Activated CD8-positive, alpha-beta T cell treated with anti-CD3 and anti-CD28 coated beads, Interleukin-2, amount 10 ng/mL, durations not matched to agents 7 days and 5 days (primary cell): ENCODE measurements around the gene CASZ1. TPM values are rescaled to one million over a fixed set of nuclear protein-coding genes. Genes with fewer than 3 reads are reported as not detected.

Source experiments
- ATAC-seq: fragments of 150-1000 bp; cut with Tn5 transposase; one replicate; pipeline ENCODE4 v1.10.0; 2021; ENCODE audit warnings: moderate library complexity
- CTCF ChIA-PET: fragments of 350-600 bp; sonication (Branson Sonifier 250); formaldehyde crosslinking; loops from one replicate; lab custom pipeline; 2021; ENCODE audit warnings: antibody characterized with exemption; lab: Charles Lee
- POLR2A ChIA-PET: fragments of 350-600 bp; sonication (Branson Sonifier 250); formaldehyde crosslinking; loops from one replicate; lab custom pipeline; 2021; ENCODE audit warnings: antibody characterized with exemption; lab: Charles Lee
- DNase-seq: peaks from one replicate; pipeline ENCODE4 v3.0.0-alpha.2; 2020
- H3K27ac Mint-ChIP-seq: one replicate; pipeline ENCODE4 v1.8.0; 2021; ENCODE audit warnings: mild to moderate bottlenecking, mixed read lengths
- H3K27me3 Mint-ChIP-seq: one replicate; pipeline ENCODE4 v1.8.0; 2021; ENCODE audit warnings: low read depth, mixed read lengths
- H3K36me3 Mint-ChIP-seq: one replicate; pipeline ENCODE4 v1.8.0; 2021; ENCODE audit warnings: low read depth, mixed read lengths
- H3K4me1 Mint-ChIP-seq: one replicate; pipeline ENCODE4 v1.8.0; 2021; ENCODE audit warnings: low read depth, mixed read lengths
- H3K4me3 Mint-ChIP-seq: one replicate; pipeline ENCODE4 v1.8.0; 2021; ENCODE audit warnings: mild to moderate bottlenecking, mixed read lengths
- H3K9me3 Mint-ChIP-seq: one replicate; pipeline ENCODE4 v1.8.0; 2022; ENCODE audit warnings: mixed read lengths; ENCODE audit not compliant: insufficient read depth
- total RNA-seq, 2 experiments: library from RNA; stranded (reverse); gene quantifications; one replicate each; pipeline ENCODE4 v1.2.3, GENCODE V29; 2021

The CASZ1 gene
- total RNA-seq, 2 experiments from 2014 or later: 9.9 to 10.2 TPM

DNA sequence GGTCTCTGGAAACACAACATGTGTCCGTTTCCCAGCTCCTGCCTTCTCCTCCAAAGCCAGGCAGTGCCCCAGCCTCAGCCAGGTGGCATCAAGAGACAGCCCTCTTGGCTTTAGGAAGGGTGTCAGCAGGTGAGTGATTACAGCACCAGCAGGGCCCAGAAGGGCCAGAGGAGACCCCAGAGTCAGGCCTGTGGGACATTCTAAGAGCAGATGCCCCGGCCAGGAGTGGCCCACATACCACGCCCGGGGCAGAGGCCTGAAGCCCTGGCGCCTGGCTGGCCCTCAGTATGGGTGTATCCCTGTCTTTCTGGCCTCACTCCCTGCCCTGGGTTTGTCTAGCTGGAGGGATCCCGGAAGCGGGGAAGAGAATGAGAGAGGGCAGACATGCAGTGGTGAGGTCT is 109.2 kb downstream of the CASZ1 start:
- H3K27me3 Mint-ChIP-seq: no peaks in the 10 kb centered on the region
- ATAC-seq: no peak

GRCh38 chr1:10686404-10687040 is 109.9 kb downstream of the CASZ1 start:
- ChIA-PET CTCF (no interaction called here), POLR2A (interaction anchor here (0.6 kb wide), 1 partner anchor 326 kb away, joined by 3 read pairs; no protein-coding TSS in a partner anchor)
- no peak for DNase-seq
- H3K36me3 Mint-ChIP-seq: no peaks in the 10 kb centered on the region
- H3K4me3 Mint-ChIP-seq: no peak overlapping the region
- H3K4me1 Mint-ChIP-seq: no peaks in the 10 kb centered on the region
- H3K27ac Mint-ChIP-seq: no peak overlapping the region
- no peaks in the 10 kb centered on the region for H3K27me3 Mint-ChIP-seq
- ATAC-seq: no peak
- no peaks in the 10 kb centered on the region for H3K9me3 Mint-ChIP-seq

More for the DNA sequence above, 109.2 kb downstream of the CASZ1 start:
- H3K4me1 Mint-ChIP-seq: peaks cover under 1% of the 10 kb centered on the region
- ChIA-PET CTCF (no interaction called here), POLR2A (no interaction called here)
- H3K27ac Mint-ChIP-seq: no peak overlapping the region
- no peak for DNase-seq
- H3K9me3 Mint-ChIP-seq: no peaks in the 10 kb centered on the region
- no peaks in the 10 kb centered on the region for H3K36me3 Mint-ChIP-seq
- no peak overlapping the region for H3K4me3 Mint-ChIP-seq

DNA sequence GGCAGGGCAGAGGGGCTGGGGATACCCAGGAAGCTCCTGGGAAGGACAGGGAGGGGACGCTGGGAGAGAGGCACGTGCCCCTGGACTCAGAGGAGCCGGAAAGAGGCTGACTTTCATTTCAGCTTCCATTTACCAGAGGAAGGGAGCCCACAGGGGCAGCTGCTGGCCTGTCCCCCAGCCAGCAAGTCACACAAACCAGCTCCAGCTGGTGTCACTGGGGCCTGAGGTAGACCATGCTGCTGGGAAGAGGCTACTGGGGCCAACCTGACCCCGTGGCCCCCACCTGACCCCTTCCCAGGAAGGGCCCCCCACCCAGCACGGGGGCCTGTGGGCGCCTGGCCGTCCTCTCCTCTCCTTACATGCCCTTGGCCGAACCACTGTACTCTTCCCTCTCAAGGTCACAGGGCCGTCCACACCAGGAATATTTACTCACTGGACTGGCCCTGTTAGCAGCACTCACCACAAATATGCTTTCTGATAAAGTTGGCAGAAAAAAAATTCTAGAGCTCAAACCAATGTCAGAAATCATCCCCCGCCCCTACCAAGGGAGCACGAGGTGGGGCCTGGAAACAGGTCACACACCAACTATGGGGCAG is 110.5 kb downstream of the CASZ1 start:
- H3K27me3 Mint-ChIP-seq: no peaks in the 10 kb centered on the region
- no peaks in the 10 kb centered on the region for H3K9me3 Mint-ChIP-seq
- DNase-seq: no peak
- no peak for ATAC-seq
- CTCF ChIA-PET: no interaction called here
- POLR2A ChIA-PET: no interaction called here
- no peak overlapping the region for H3K27ac Mint-ChIP-seq
- no peaks in the 10 kb centered on the region for H3K4me1 Mint-ChIP-seq
- no peaks in the 10 kb centered on the region for H3K36me3 Mint-ChIP-seq
- H3K4me3 Mint-ChIP-seq: no peak overlapping the region

DNA sequence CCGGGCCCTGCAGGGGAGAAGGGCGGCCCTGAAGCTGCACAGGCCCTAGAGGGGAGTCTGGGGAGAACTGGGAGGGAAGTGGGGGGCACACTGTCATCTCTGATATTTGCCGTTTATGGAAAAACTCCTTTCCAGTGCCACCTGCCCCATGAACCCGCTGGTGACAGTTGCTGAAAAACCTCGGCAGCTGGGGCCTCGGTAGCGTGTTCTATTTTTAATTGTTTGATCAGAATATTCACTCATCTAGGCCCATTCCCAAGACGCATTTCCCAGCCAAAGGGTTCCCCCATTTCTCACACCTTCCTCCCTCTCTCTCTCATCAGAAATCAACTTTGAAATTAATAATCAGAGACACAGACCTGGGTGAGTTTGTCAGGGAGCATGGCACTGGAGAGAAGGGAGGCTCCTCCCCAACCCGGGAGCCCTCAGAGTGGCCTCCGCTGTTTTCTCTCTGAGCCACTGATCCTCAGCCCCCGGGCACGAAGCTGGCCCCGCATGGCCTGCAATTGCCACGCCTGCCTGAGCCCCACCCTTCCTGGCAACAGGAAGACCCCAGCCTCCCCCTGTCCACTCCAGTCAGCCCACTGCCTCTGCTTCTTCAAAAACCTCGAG is 111.1 kb downstream of the CASZ1 start:
- DNase-seq (no peak), ATAC-seq (no peak)
- ChIA-PET POLR2A (no interaction called here), CTCF (no interaction called here)
- Mint-ChIP-seq H3K4me3 (no peak overlapping the region), H3K36me3 (no peaks in the 10 kb centered on the region), H3K4me1 (no peaks in the 10 kb centered on the region), H3K27ac (no peak overlapping the region), H3K9me3 (no peaks in the 10 kb centered on the region), H3K27me3 (no peaks in the 10 kb centered on the region)

- Mint-ChIP-seq H3K9me3 (no peaks in the 10 kb centered on the region), H3K4me1 (no peaks in the 10 kb centered on the region), H3K4me3 (no peak overlapping the region), H3K36me3 (no peaks in the 10 kb centered on the region), H3K27ac (no peak overlapping the region), H3K27me3 (no peaks in the 10 kb centered on the region)
- ChIA-PET CTCF (interaction anchor here (1.8 kb wide), 1 partner anchor 189 kb away, joined by 5 read pairs; no protein-coding TSS in a partner anchor), POLR2A (no interaction called here)
- DNase-seq (no peak), ATAC-seq (no peak)
These were observed 112.2 kb downstream of the CASZ1 start for GRCh38 chr1:10684221-10684620.

DNA sequence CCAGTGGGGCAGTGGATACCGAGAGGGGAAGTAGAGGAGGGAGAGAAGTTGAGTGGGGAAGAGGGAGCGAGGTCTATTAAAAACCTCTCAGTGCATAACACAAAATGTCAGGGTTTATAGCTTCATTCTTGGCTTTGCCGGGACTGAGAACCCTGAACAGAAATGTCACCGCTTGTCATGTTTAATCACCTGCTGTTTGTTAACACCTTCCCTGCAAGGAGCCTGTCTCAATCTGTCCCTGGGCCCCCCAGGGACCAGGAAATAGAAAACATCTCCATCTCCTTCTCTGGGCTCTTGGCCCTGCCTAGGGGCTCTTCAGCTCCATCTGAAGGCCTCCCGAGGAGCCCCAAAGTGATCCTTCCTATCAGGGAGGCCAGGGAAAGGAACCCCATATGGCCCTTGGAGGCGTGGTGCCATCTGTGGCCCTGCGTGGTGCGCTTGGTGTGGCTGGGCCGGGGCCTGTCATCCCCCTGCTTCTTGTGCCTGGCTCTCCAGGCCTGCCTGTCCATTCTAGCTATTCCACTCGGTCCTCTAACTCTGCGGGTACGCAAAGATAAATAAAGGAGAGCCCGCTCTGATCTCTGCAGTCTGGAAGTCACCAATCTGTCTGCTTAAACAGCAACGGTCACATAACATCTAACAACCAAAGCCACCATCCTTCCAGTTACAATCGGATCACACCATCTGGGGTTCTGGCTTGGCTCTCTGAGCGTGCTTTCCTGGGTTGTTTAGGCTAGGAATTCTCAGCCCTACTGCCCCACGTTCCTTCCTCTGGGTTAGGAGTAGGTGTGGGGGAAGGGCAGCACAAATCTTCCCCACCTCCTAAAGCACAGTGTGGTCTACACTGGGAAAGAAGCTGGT is 113.8 kb downstream of the CASZ1 start:
- no peaks in the 10 kb centered on the region for H3K36me3 Mint-ChIP-seq
- CTCF ChIA-PET: interaction anchor here (0.9 to 1.8 kb wide), 2 partner anchors 10 to 187 kb away, joined by 4 to 5 read pairs; no protein-coding TSS in a partner anchor
- no peaks in the 10 kb centered on the region for H3K4me1 Mint-ChIP-seq

DNA sequence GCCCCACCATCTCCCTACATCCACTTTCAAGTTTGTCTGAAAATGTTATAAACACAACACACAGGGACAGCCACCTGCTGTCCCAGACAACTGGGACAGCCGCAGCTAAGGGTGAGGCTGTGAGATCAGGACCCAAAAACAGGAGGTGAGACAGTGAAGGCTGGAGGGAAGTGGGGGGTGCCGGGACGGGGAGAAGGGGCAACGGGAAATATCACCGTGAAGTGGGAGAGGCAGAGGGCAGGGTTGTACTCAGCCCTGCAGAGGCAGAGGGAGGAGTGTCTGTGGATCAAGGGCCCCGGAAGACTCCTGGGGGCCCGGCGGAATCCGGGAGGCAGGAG is 114.4 kb downstream of the CASZ1 start:
- Mint-ChIP-seq H3K36me3 (no peaks in the 10 kb centered on the region), H3K27ac (no peak overlapping the region), H3K4me3 (no peak overlapping the region), H3K9me3 (no peaks in the 10 kb centered on the region), H3K27me3 (no peaks in the 10 kb centered on the region), H3K4me1 (no peaks in the 10 kb centered on the region)
- ChIA-PET CTCF (no interaction called here), POLR2A (no interaction called here)
- DNase-seq (no peak), ATAC-seq (no peak)

More for the DNA sequence above, 113.8 kb downstream of the CASZ1 start:
- POLR2A ChIA-PET: no interaction called here
- Mint-ChIP-seq H3K4me3 (no peak overlapping the region), H3K27ac (no peak overlapping the region), H3K27me3 (no peaks in the 10 kb centered on the region), H3K9me3 (no peaks in the 10 kb centered on the region)
- ATAC-seq (no peak), DNase-seq (no peak)

DNA sequence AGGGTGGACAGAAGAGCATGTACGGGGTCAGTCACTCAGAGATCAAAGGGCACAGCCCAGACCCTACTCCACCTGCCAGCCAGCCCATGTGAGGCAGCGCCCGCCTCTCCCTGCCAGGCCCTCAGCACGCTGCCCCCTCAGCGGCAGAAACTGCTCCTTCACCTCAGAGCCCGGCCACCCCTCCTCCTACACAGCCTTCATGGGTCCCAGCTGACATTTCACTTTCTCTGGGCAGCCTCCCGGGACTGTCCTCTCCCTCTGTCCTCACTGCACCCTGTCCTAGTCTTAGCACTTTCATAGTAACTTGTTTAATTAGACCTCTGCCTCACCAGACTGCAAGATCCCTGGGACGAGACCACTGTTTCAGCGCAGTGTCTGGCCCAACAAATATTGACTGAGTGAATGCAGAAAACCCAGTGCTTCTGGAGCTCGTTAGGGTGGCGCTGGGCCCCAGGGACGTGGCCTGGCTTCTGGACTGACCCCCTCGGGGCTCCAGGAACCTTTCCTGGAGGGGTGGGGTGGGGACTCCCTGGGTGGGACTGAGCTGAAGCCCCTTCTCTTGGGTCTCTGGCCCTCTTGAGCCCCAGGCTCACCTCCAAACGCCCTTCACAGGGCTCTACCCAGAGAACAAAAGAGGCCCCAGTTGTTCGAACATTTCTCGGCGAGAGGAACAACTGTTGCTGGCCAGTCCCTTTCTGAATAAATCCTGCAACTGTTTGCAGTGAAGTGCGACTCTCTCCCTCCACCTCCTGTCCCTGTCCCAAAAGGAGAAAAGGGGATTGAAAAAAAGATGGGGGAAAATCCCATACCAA is 114.9 kb downstream of the CASZ1 start:
- Mint-ChIP-seq H3K4me1 (no peaks in the 10 kb centered on the region), H3K9me3 (no peaks in the 10 kb centered on the region), H3K27me3 (no peaks in the 10 kb centered on the region), H3K27ac (no peak overlapping the region), H3K4me3 (no peak overlapping the region), H3K36me3 (no peaks in the 10 kb centered on the region)
- ChIA-PET CTCF (no interaction called here), POLR2A (no interaction called here)
- ATAC-seq (no peak), DNase-seq (no peak)

- H3K27ac Mint-ChIP-seq: no peak overlapping the region
- no peaks in the 10 kb centered on the region for H3K36me3 Mint-ChIP-seq
- H3K4me1 Mint-ChIP-seq: no peaks in the 10 kb centered on the region
- H3K4me3 Mint-ChIP-seq: no peak overlapping the region
- H3K9me3 Mint-ChIP-seq: no peaks in the 10 kb centered on the region
- ATAC-seq (no peak), DNase-seq (no peak)
- ChIA-PET CTCF (interaction anchor here (1.7 kb wide), 1 partner anchor 13 kb away, joined by 5 read pairs; no protein-coding TSS in a partner anchor), POLR2A (no interaction called here)
- H3K27me3 Mint-ChIP-seq: no peaks in the 10 kb centered on the region
These were observed 116.0 kb downstream of the CASZ1 start for GRCh38 chr1:10680487-10680886.

GRCh38 chr1:10679496-10680220 is 116.8 kb downstream of the CASZ1 start:
- no peaks in the 10 kb centered on the region for H3K27me3 Mint-ChIP-seq
- H3K4me3 Mint-ChIP-seq: no peak overlapping the region
- H3K36me3 Mint-ChIP-seq: no peaks in the 10 kb centered on the region
- peak; percentile 13 for ATAC-seq
- no peaks in the 10 kb centered on the region for H3K4me1 Mint-ChIP-seq
- H3K9me3 Mint-ChIP-seq: no peaks in the 10 kb centered on the region
- no peak overlapping the region for H3K27ac Mint-ChIP-seq
- DNase-seq: no peak
- CTCF ChIA-PET: interaction anchor here (1.7 kb wide), 1 partner anchor 13 kb away, joined by 5 read pairs; no protein-coding TSS in a partner anchor
- POLR2A ChIA-PET: no interaction called here

DNA sequence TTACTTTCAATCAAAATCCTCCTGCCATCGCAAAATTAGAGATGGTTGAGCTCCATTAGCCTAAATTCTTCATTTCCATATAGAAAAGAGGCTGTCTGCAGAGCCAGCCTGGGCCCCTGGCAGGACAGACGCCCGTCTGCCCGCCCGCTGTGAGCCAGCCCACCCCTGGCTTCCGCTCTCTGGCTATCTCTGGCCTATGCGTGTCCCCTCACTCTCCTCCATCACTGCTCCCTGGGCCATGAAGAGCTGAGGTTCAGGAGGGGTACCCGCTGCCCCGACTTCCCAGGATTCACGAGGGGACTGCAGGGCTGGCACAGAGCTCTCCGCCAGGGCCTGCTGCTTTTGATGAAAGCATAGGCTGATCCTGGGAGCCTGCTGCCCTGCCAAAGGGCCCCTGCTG is 117.6 kb downstream of the CASZ1 start:
- Mint-ChIP-seq H3K27me3 (no peaks in the 10 kb centered on the region), H3K27ac (no peak overlapping the region), H3K36me3 (no peaks in the 10 kb centered on the region), H3K4me3 (no peak overlapping the region), H3K4me1 (no peaks in the 10 kb centered on the region), H3K9me3 (no peaks in the 10 kb centered on the region)
- ChIA-PET CTCF (interaction anchor here (1.7 kb wide), 1 partner anchor 14 kb away, joined by 5 read pairs; no protein-coding TSS in a partner anchor), POLR2A (no interaction called here)
- no peak for ATAC-seq
- no peak for DNase-seq
